Erythroblast (primary cell): Measurements from ENCODE around the gene INTS1.

ENCODE experiments used
- GATA1 ChIP-seq: IDR thresholded peaks from 2 replicates; pipeline ENCODE4 v1.6.1; 2011; ENCODE audit warnings: low read depth, mild to moderate bottlenecking, control low read depth, low read length, moderate library complexity
- POLR2A ChIP-seq: IDR thresholded peaks from 2 replicates; pipeline ENCODE4 v1.6.1; 2011; ENCODE audit warnings: mild to moderate bottlenecking, low read length

- TF ChIP-seq POLR2A, result no peak
- TF ChIP-seq GATA1, result no peak
Measured at GRCh38 chr7:1546274-1546908, 42.2 kb upstream of the INTS1 start.
